Stimulated activated naive CD8-positive, alpha-beta T cell treated with anti-CD3 and anti-CD28 coated beads, Interleukin-15, Interleukin-2, amounts not matched to agents 100 ng/mL and 50 ng/mL, for 24 hours (primary cell): Measurements from ENCODE around the gene TMEM59L.
A peak's percentile ranks its signal among the peaks of the same experiment; 100 is the strongest.
"Not testable (repeated sequence)": the region's sequence is repeated elsewhere in the genome, so short reads cannot be mapped to it uniquely, and the experiment has no call there.

Experiments
- H3K27ac Mint-ChIP-seq: one replicate; pipeline ENCODE4 v1.8.0; 2021; ENCODE audit warnings: mild to moderate bottlenecking, mixed read lengths
- H3K27me3 Mint-ChIP-seq: one replicate; pipeline ENCODE4 v1.8.0; 2021; ENCODE audit warnings: mixed read lengths
- H3K36me3 Mint-ChIP-seq: one replicate; pipeline ENCODE4 v1.8.0; 2021; ENCODE audit warnings: low read depth, mixed read lengths
- H3K4me1 Mint-ChIP-seq: one replicate; pipeline ENCODE4 v1.8.0; 2021; ENCODE audit warnings: low read depth, mixed read lengths
- H3K4me3 Mint-ChIP-seq: one replicate; pipeline ENCODE4 v1.8.0; 2021; ENCODE audit warnings: mild to moderate bottlenecking, mixed read lengths
- H3K9me3 Mint-ChIP-seq: one replicate; pipeline ENCODE4 v1.8.0; 2021; ENCODE audit warnings: mixed read lengths

The TMEM59L gene

DNA sequence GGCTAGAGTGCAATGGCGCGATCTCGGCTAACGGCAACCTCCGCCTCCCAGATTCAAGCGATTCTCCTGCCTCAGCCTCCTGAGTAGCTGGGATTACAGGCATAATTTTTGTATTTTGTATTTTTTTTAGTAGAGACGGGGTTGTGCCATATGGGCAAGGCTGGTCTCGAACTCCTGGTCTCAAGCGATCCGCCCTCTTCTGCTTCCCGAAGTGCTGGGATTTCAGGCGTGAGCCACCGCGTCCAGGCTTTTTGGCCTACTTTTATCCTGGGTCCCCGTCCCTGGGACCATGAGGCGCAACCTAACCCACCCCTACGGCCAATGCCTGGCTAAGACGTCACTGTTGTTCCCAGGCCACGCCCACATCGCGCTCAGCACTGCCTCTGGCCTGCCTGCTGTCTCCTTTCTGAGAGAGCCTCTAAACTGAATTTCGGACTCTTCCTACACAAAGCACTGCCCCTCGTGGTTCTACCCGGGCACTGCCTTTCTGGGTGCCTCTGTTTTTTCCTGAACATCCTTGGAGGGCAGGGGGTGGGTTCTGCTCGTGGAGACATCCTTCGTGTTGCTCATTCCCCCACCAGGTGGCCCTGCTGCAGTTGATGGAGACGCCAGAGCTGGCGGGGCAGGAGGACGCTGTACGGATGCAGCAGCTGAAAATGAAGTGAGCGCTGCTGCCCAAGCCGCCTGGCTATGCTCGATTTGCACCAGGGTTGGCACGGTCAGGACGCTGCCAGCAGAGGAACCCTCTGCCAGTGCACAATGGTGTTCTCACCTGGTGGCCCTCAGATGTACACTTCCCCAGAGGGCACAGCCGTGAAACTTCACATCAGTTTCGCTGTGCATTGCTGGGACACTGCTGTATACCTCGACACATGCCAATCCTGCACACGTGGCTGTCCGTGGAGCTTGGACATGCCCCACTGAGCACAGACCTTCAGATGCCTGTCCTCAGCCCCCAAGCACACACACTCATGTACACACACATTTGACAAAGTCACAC lies 22.1 kb upstream of the TMEM59L start:
- H3K9me3 Mint-ChIP-seq = no peaks in the 10 kb centered on the region
- H3K36me3 Mint-ChIP-seq = peaks cover 21% of the 10 kb centered on the region
- H3K27me3 Mint-ChIP-seq = no peaks in the 10 kb centered on the region
- peak overlapping the region; percentile 67 for H3K27ac Mint-ChIP-seq
- peaks cover 48% of the 10 kb centered on the region for H3K4me1 Mint-ChIP-seq
- peak overlapping the region; percentile 93 for H3K4me3 Mint-ChIP-seq

- H3K27me3 Mint-ChIP-seq = no peaks in the 10 kb centered on the region
- no peaks in the 10 kb centered on the region for H3K9me3 Mint-ChIP-seq
- H3K4me3 Mint-ChIP-seq = no peak overlapping the region
- peak overlapping the region; percentile 45 for H3K27ac Mint-ChIP-seq
- H3K4me1 Mint-ChIP-seq = peaks cover 43% of the 10 kb centered on the region
- H3K36me3 Mint-ChIP-seq = peaks cover 21% of the 10 kb centered on the region
Measured at GRCh38 chr19:18591735-18592385, 20.8 kb upstream of the TMEM59L start.

- not testable (repeated sequence) for H3K27me3 Mint-ChIP-seq, H3K9me3 Mint-ChIP-seq, H3K4me3 Mint-ChIP-seq, H3K27ac Mint-ChIP-seq
- H3K36me3 Mint-ChIP-seq = peaks cover 21% of the 10 kb centered on the region
- H3K4me1 Mint-ChIP-seq = peaks cover 39% of the 10 kb centered on the region
Measured at GRCh38 chr19:18592732-18593131, 19.9 kb upstream of the TMEM59L start.

DNA sequence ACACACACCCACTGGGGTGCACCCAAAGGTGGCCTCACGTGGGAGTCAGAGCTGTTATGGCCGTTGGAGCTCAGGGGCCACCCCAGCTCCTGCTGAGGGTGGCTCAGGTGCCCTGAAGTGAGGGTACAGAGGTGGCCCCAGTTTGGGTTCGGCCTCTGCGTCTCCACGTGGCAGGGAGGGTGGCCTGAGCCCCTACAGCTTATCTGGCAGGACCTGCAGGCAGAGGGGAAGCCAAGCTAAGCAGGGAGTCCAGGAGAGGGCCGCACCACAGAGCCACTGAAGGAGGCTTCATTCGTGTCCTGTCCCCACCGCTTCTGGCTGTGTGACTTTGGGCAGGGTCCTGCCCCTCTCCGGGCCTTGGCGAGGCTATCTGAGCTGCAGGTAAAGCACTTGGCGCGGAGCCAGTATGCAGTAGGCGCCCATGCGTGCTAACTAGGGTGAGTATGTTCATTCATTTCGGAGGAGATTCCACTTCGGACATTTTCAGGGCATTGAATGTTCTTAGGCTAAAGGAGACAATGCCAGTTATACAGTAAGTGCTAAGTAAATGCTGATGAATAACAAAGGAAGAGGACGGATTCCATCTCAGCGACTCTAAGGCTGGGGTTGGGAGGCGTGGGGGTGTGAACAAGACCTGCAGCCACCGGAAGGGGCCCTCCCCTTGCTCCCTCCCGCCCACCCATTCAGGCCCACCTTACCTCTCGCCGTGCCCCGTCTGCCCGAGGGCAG lies 19.1 kb upstream of the TMEM59L start:
- H3K27me3 Mint-ChIP-seq = no peaks in the 10 kb centered on the region
- peaks cover 32% of the 10 kb centered on the region for H3K4me1 Mint-ChIP-seq
- peak overlapping the region; percentile 38 for H3K27ac Mint-ChIP-seq
- H3K36me3 Mint-ChIP-seq = peaks cover 21% of the 10 kb centered on the region
- H3K4me3 Mint-ChIP-seq = peak overlapping the region; percentile 49
- no peaks in the 10 kb centered on the region for H3K9me3 Mint-ChIP-seq

DNA sequence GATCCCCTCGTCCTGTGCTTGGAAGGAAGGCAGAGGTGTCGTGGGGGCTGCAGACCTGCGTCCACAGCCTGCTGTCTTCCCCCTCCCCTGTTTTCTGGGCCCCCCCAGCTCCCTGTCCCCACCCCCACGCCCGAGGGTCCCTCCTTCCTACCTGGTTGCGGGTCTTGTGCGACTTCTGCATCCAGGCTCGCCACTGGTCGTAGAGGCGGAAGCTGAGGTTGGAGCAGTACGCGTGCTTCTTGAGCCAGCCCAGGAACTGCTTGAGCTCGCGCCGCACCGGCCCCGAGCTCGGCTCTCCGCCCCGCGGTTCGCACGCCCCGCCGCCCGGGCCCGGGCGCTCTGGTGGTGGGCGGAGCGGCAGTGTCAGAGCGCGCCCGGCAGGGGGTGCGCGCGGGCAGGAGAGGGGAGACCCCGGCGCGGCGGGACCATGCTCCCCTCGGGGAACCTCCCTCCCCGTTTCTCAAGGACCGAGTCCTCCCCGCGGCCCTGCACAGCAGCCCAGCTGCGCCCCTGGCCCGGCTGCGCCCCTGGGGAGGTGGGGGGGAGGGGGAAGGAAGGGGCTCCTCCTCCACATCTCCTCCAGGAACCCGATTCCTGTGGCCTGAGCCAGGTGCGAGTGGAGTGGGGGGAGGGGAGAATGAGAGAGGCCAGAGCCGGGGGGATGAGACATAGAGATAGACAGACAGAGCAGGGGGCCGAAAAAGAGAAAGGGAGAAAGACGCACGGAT lies 18.4 kb upstream of the TMEM59L start:
- peak overlapping the region; percentile 75 for H3K27ac Mint-ChIP-seq
- no peaks in the 10 kb centered on the region for H3K9me3 Mint-ChIP-seq
- H3K27me3 Mint-ChIP-seq = no peaks in the 10 kb centered on the region
- peaks cover 21% of the 10 kb centered on the region for H3K36me3 Mint-ChIP-seq
- peaks cover 32% of the 10 kb centered on the region for H3K4me1 Mint-ChIP-seq
- peak overlapping the region; percentile 74 for H3K4me3 Mint-ChIP-seq

GRCh38 chr19:18594824-18595373 lies 17.8 kb upstream of the TMEM59L start:
- Mint-ChIP-seq H3K4me3 (peak overlapping the region; percentile 74), H3K9me3 (no peaks in the 10 kb centered on the region), H3K4me1 (peaks cover 28% of the 10 kb centered on the region), H3K36me3 (peaks cover 17% of the 10 kb centered on the region), H3K27me3 (no peaks in the 10 kb centered on the region), H3K27ac (peak overlapping the region; percentile 75)

- H3K36me3 Mint-ChIP-seq = peaks cover 13% of the 10 kb centered on the region
- H3K27me3 Mint-ChIP-seq = no peaks in the 10 kb centered on the region
- peaks cover 24% of the 10 kb centered on the region for H3K4me1 Mint-ChIP-seq
- no peaks in the 10 kb centered on the region for H3K9me3 Mint-ChIP-seq
- H3K4me3 Mint-ChIP-seq = no peak overlapping the region
- no peak overlapping the region for H3K27ac Mint-ChIP-seq
Measured at GRCh38 chr19:18595475-18595874, 17.2 kb upstream of the TMEM59L start.

DNA sequence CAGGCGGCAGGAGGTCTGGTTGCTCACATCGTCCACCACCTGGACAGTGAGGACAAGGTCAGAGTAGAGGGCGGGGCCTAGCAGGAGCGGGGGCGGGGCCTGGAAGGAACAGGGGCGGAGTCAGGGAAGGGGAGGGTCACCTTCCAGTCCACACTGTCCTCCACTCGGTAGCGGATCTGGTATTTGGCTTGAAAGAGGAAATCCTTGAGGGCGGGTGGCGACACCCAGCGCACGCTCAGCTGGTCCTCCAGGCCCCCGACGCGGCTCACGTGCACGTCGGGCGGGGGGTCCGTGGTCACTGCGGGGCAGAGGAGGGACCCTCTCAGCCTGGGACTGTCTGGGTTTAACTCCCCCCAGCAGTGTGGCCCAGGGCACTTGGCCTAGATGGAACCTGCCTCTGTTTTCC lies 15.9 kb upstream of the TMEM59L start:
- H3K27ac Mint-ChIP-seq = no peak overlapping the region
- H3K36me3 Mint-ChIP-seq = peaks cover 5% of the 10 kb centered on the region
- H3K27me3 Mint-ChIP-seq = peaks cover 4% of the 10 kb centered on the region
- H3K9me3 Mint-ChIP-seq = no peaks in the 10 kb centered on the region
- peaks cover 18% of the 10 kb centered on the region for H3K4me1 Mint-ChIP-seq
- no peak overlapping the region for H3K4me3 Mint-ChIP-seq

DNA sequence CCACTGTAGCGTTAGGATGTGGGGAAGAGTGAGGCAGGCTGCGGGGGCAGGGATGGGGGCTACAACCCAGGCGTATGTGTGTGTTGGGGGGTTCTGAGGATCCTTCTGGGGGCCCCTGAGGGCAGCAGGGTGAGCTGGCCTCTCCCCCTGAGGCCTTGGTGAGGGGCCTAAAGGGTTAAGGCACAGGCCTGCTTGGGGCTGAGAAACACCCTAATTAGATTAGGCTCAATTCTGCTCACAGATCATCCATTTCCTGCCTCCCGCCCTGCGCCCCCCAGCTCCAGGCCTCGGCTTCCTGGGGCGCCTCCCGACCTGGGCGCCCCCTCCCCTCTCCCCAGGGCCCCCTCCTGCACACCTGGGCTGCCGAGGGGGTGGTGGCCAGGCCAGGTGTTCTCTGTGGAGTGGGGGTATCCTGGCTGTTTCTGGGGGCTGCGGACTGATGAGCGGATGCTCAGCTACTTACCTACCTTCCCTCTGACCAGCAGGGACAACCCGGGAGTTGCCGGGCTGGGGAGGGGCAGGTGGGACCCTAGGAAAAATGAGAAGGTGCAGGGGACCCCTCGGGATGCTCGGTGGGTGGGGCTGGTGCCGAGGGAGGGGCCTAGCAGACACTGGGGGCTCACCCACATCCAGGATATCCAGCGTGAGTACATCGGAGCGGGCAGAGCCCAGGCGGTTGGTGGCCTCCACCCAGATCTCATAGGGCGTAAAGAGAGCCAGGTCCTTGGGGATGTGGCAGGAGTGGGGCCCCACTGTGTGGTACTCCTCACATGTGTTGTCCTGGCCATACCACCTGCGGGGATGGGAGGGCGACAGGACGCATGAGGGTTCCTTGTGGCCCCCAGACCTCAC lies 14.6 kb upstream of the TMEM59L start:
- Mint-ChIP-seq H3K4me1 (peaks cover 18% of the 10 kb centered on the region), H3K4me3 (no peak overlapping the region)

DNA sequence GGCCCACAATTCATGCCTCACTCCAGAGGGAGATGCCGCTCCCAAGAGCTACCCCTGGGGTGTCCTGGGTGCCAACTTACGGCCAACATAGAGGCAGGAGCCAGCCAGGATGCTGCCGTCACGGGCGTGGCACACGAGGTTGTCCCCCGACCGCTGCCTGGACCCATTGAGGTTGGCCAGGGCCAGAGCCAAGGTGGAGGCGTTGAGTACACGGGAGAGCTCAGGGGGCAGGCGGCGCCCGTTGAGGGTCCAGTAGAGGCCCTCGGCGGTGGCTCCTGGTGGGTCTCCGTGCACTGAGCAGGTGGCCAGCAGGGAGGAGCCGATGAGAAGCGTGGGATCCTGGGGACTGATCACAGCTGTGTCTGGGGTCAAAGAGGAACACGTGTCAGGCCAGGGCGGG lies 13.2 kb upstream of the TMEM59L start:
- Mint-ChIP-seq H3K27me3 (peaks cover 22% of the 10 kb centered on the region), H3K4me3 (no peak overlapping the region), H3K36me3 (no peaks in the 10 kb centered on the region), H3K4me1 (peaks cover 17% of the 10 kb centered on the region), H3K9me3 (no peaks in the 10 kb centered on the region), H3K27ac (no peak overlapping the region)

More for the DNA sequence above, 14.6 kb upstream of the TMEM59L start:
- Mint-ChIP-seq H3K36me3 (no peaks in the 10 kb centered on the region), H3K27me3 (peaks cover 14% of the 10 kb centered on the region), H3K9me3 (no peaks in the 10 kb centered on the region), H3K27ac (no peak overlapping the region)

DNA sequence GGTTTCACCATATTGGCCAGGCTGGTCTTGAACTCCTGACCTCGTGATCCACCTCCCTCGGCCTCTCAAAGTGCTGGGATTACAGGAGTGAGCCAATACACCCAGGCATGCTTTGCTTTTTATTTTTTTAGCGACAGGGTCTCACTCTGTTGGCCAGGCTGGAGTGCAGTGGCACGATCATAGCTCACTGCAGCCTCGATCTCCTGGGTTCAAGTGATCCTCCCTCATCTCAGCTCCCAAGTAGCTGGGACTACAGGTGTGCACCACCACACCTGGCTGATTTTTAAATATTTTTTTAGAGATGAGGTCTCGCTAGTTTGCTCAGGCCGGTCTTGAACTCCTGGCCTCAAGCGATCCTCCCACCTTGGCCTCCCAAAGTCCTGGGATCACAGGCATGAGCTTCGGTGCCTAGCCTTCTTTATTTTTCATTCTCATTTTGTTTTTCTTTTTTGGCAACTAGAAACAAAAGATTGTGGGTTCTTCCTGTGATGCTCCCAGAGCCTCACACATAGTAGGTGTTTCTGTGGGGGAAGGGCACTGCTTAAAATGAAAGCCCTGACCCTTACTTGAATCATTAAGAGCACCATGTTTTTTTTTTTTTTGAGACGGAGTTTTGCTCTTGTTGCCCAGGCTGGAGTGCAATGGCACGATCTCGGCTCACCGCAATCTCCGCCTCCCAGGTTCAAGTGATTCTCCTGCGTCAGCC lies 11.8 kb upstream of the TMEM59L start:
- not testable (repeated sequence) for H3K4me3 Mint-ChIP-seq, H3K36me3 Mint-ChIP-seq, H3K9me3 Mint-ChIP-seq, H3K27ac Mint-ChIP-seq
- H3K27me3 Mint-ChIP-seq = peaks cover 34% of the 10 kb centered on the region
- peaks cover 12% of the 10 kb centered on the region for H3K4me1 Mint-ChIP-seq

DNA sequence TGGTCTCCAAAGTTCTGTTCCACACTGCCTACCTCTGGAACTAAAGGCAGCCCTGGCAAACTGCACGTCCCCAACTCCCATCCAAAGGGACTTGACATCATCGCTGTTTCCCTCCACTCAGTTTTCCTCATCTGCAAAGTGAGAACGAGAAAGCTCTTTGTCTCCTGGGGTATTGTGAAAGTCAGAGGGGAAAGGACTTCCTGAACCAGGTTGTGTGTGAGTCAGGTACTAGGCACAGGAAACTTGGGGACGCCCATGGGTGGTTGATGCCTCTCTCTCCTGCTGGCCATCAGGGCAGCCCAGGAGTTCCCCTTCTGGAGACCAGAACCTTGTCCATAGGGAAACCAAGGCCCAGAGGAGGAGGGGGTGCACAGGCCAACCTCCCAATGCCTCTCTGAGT lies 10.8 kb upstream of the TMEM59L start:
- H3K27me3 Mint-ChIP-seq = peaks cover 34% of the 10 kb centered on the region

More for the DNA sequence above, 10.8 kb upstream of the TMEM59L start:
- Mint-ChIP-seq H3K27ac (no peak overlapping the region), H3K4me3 (no peak overlapping the region), H3K9me3 (no peaks in the 10 kb centered on the region), H3K4me1 (peaks cover 8% of the 10 kb centered on the region), H3K36me3 (no peaks in the 10 kb centered on the region)
